Heart left ventricle (tissue), 13 donors: ENCODE data around the gene RHOH.

Experiments used
- CTCF ChIP-seq, 12 donors: fragments of 200-600 bp; sonication (generic) in 4 of 12; IDR thresholded peaks; one replicate each; pipeline versions ENCODE4 v1.5.0 to v1.8.0; 2018 to 2022; ENCODE audit warnings: antibody characterized with exemption in 12 of 12, mild to moderate bottlenecking in 5 of 12
- POLR2A ChIP-seq, 2 donors: fragments of 450-650 bp; IDR thresholded peaks; one replicate each; pipeline ENCODE4 v1.6.1; 2017; ENCODE audit warnings: antibody characterized with exemption in 2 of 2, mild to moderate bottlenecking in 2 of 2, moderate library complexity in 2 of 2
- donor health status: ischemic (EF 13 %, LVEDD 7.1; RV severe dilation, severe dysfunction).
- donor health status: DM: no; HTN: yes; CAD: no.
- donor health status: DM: no; HTN: no; CAD: no.
- donor health status: ischemic (EF 25% LVEDD 6.9; RV normal size, moderate dysfunction).
- donor health status: ischemic (EF 25% LVEDD 5.7; RV mildly dilated, moderate dysfunction).
- donor health status: ischemic (EF 35%, LVEDD 5.7; RV mildly dilated, moderate dysfunction).
- donor health status: nonischemic (EF 11% LVEDD 7.7; RV severe dilation, severe dysfunction).
- donor health status: DM: yes; HTN: yes; CAD: no.
- donor health status: PGD.
- donor health status: ischemic (EF 29% LVEDD 5.4; RV normal size, mild dysfunction).
- donor health status: nonischemic (EF 23%, LVEDD 6.1; RV moderate dilation, normal function).

GRCh38 chr4:40202474-40202873, 5.6 kb downstream of the RHOH start:
- TF ChIP-seq CTCF (IDR thresholded peaks at IDR 0.05): no peak
- no peak for TF ChIP-seq POLR2A (IDR thresholded peaks at IDR 0.05)
